G401 (cell line): ENCODE measurements around the gene ABHD16B. TPM values are rescaled to one million over a fixed set of nuclear protein-coding genes. Genes with fewer than 3 reads are reported as not detected.
A peak's percentile ranks its signal among the peaks of the same experiment; 100 is the strongest.
"Not testable (repeated sequence)": the region's sequence is repeated elsewhere in the genome, so short reads cannot be mapped to it uniquely, and the experiment has no call there.

Source experiments
- DNase-seq: peaks from one replicate; pipeline ENCODE4 v3.0.0-alpha.2; 2015; ENCODE audit warnings: low spot score
- in situ Hi-C: cut with HindIII; loops from 2 replicates; pipeline ENCODE4 v1.10.0; 2016; ENCODE audit warnings: low sequenced_read_pairs, mixed read lengths
- total RNA-seq: library from RNA; depleted of rRNA; stranded (reverse); fragments of >200 nt; shearing (Covaris generic); gene quantifications from 2 replicates; pipeline ENCODE4 v1.2.3, GENCODE V29; 2014

The ABHD16B gene
- total RNA-seq, 1 experiment from 2014 or later: not detected

GRCh38 chr20:63851548-63851943 is 9.8 kb upstream of the ABHD16B start:
- DNase-seq, in situ Hi-C loops: not testable (repeated sequence)

- DNase-seq, in situ Hi-C loops: not testable (repeated sequence)
Observed at GRCh38 chr20:63853733-63854068, 7.6 kb upstream of the ABHD16B start.

- in situ Hi-C loops: no loop called here
- DNase-seq: no peak
Observed at GRCh38 chr20:63854069-63854765, 7.1 kb upstream of the ABHD16B start.

GRCh38 chr20:63854766-63855362 is 6.4 kb upstream of the ABHD16B start:
- DNase-seq: peak; percentile 41
- in situ Hi-C loops: no loop called here

GRCh38 chr20:63855363-63856097 is 5.8 kb upstream of the ABHD16B start:
- no peak for DNase-seq
- in situ Hi-C loops: no loop called here

- no peak for DNase-seq
Observed at GRCh38 chr20:63856098-63856511, 5.2 kb upstream of the ABHD16B start.

GRCh38 chr20:63857764-63858392 is 3.4 kb upstream of the ABHD16B start:
- in situ Hi-C loops: no loop called here
- DNase-seq: no peak

More at GRCh38 chr20:63856098-63856511, 5.2 kb upstream of the ABHD16B start:
- in situ Hi-C loops: no loop called here

- DNase-seq: peak; percentile 62
- in situ Hi-C loops: no loop called here
Observed at GRCh38 chr20:63858393-63859165, 2.7 kb upstream of the ABHD16B start.

- in situ Hi-C loops: no loop called here
- DNase-seq: no peak
Observed at GRCh38 chr20:63859166-63859699, 2.1 kb upstream of the ABHD16B start.

- in situ Hi-C loops: no loop called here
- DNase-seq: no peak
Observed at GRCh38 chr20:63860325-63861051, 810 bp upstream of the ABHD16B start.

GRCh38 chr20:63861981-63862901 is 943 bp downstream of the ABHD16B start:
- in situ Hi-C loops: no loop called here
- DNase-seq: no peak

- no peak for DNase-seq
- in situ Hi-C loops: no loop called here
Observed at GRCh38 chr20:63863021-63863797, 1.9 kb downstream of the ABHD16B start.

- in situ Hi-C loops: no loop called here
- DNase-seq: peak; percentile 84
Observed at GRCh38 chr20:63863798-63864544, 2.7 kb downstream of the ABHD16B start.

- in situ Hi-C loops: no loop called here
- DNase-seq: no peak
Observed at GRCh38 chr20:63864545-63864977, 3.3 kb downstream of the ABHD16B start.

- in situ Hi-C loops: no loop called here
- DNase-seq: peak; percentile 100
Observed at GRCh38 chr20:63864978-63865640, 3.8 kb downstream of the ABHD16B start, which contains the start of gene TPD52L2. Gene TPD52L2, plus strand, starts transcription at chr20:63865270. Its CDS starts 96 bp downstream, at chr20:63865366.
